HG02970 (cell line): ENCODE data around the gene SLC39A3.
"Not testable (repeated sequence)": the region's sequence is repeated elsewhere in the genome, so short reads cannot be mapped to it uniquely, and the experiment has no call there.

ENCODE experiments used
- ATAC-seq: cut with Tn5 transposase; IDR thresholded peaks from one replicate; pipeline ENCODE4 v1.9.1; 2021; ENCODE audit warnings: mild to moderate bottlenecking, moderate library complexity, moderate number of reproducible peaks; ENCODE audit not compliant: unreplicated experiment, low FRiP score

The SLC39A3 gene

DNA sequence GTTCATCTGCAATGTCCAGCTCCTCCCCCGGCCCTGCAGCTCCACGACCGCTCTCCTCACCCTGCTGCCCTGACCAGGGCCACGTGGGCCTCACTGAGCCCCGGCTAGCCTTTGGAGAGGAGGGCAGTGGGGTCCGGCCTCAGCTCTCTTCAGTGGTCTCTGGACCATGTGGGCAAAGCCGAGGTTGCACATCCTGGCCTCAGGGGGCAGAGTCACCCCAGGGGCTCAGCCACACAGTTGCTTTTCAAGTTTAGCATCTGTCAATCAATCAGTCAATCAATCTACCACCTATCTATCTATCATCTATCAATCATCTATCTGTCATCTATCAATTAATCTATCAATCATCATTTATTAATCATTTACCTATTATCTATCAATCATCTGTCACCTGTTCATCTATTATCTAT lies 15.7 kb downstream of the SLC39A3 start:
- no peak for ATAC-seq

GRCh38 chr19:2723747-2724146 lies 16.1 kb downstream of the SLC39A3 start:
- no peak for ATAC-seq

GRCh38 chr19:2723345-2723715 lies 16.5 kb downstream of the SLC39A3 start:
- ATAC-seq = no peak

- ATAC-seq = no peak
Measured at GRCh38 chr19:2722541-2723344, 17.1 kb downstream of the SLC39A3 start.

DNA sequence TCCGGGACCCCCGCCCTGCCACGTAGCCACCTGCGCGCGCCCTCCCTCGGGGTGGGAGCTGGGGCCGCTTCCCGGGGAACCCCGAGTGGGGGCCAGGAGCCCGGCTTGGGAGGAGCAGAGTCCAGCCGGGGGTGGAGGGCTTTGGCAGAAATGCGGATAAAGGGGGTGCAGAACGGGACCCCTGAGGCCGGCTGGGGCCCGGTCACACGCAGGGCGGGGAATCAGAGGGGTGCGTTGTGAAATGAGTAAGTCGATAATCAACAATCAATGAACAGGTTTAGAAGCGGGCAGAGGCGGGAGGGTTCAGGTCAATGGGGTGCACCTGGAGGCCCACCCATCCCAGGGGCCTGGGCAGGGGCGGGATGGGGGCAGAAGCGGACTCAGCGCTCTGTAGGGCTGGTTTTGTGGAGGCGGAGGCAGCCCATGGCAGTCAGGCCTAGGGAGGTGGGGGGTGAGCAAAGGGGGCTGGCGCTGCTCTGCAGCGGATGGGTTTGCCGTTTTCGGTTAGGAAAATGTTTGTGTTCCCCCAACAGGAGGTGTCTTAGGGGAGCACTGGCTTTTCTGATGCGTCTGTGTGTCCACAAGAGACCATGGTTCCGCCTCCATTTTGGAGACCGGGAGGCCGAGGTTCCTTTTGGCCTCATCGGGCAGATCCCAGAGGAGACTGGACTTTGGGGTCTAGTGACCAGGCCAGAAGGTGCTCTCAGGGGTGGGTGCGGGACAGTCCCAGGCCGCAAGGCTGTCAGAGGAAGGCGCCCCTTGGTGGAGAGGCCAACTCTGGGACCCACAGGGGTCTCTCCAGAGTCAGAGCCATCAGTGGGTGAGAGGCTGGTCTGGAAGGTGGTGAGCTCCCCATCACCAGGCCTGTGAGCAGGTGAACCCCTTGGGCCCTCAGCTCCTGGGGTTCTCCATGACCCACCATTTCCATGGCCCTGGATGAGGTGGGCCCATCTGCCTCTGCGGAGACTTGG lies 18.0 kb downstream of the SLC39A3 start:
- no peak for ATAC-seq

GRCh38 chr19:2720777-2721569 lies 18.8 kb downstream of the SLC39A3 start, which contains the start of gene DIRAS1:
Gene DIRAS1, minus strand, starts transcription at chr19:2721372. Its CDS starts 3,566 bp downstream, at chr19:2717806.
- no peak for ATAC-seq

- ATAC-seq = no peak
Measured at GRCh38 chr19:2719920-2720776, 19.7 kb downstream of the SLC39A3 start.

GRCh38 chr19:2719232-2719735 lies 20.5 kb downstream of the SLC39A3 start:
- no peak for ATAC-seq

DNA sequence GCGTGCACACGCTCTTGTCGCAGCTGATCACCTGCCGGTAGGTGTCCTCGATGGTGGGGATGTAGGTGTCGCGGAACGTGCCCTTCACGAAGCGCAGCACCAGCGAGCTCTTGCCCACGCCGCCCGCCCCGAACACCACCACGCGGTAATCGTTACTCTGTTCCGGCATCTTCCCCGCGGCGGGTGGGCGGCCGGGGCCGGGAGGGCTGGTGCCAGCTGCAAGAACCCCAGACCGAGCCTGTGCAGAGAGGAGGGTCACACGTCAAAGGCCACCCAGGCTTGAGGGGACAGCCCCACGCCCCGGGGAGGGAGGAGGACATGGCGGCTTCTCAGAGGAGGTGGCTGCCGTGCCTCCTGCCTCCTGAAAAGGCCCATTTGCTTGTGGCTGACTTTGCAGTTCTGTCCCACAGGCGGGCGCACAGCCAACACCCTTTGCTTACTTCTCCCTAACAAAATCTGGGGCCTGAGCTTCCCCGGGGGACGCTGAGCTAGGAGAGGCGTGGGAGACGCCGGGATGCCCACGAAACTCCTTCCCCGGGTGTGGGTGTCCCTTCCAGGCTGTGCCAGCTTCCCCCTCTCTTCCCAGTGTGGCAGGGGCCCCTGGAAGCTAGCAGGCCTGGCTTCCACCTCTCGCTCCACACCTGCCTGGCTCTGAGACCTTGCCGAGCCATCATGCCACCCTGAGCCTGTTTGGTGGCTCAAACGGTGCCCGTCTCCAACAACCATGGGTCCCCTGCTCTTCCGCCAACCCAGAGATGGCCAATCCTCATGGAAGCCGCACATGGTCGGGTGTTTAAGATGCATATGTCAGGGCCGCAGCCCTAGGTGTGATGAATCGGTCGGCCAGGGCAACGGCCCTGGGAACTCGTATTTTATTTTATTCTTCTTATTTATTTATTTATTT lies 21.9 kb downstream of the SLC39A3 start:
- no peak for ATAC-seq

DNA sequence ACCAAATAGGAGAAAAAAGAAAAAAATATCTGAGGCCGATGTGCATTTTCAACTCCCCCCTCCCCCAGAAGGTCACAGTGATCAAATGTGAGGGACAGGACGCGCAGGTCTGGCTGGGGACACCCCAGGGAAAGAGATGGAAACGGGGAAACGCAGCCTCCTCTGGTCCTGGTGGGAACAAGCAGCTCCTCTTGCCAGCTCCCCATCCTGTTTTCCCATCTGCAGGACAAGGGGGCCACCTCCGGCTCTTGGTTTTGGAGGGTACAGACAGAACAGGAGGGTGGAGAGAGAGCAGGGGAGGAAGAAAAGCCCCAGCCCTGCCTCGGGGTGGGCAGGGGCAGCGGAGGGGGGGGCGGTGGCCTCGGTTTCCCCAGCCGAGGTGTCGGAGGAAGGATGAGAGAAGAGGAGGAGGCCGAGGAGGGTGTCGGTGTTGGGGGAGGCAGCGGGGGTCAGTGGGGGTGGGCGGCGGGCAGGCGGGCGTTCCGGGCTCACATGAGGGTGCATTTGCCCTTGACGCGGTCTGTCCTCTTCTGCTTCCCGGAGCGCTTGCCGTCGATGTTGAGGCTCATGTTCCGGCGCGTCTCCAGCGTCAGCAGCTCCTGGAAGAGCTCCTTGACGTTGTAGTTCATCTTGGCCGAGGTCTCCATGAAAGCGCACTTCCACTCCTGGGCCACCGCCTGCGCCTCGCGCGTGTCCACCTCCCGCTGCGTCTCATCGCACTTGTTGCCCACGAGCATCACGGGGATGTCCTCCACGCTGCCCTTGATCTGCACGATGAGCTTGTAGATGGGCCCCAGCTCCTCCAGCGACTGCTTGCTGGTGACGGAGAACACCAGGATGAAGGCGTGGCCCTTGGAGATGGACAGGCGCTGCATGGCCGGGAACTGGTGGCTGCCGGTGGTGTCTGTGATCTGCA lies 22.8 kb downstream of the SLC39A3 start:
- no peak for ATAC-seq

DNA sequence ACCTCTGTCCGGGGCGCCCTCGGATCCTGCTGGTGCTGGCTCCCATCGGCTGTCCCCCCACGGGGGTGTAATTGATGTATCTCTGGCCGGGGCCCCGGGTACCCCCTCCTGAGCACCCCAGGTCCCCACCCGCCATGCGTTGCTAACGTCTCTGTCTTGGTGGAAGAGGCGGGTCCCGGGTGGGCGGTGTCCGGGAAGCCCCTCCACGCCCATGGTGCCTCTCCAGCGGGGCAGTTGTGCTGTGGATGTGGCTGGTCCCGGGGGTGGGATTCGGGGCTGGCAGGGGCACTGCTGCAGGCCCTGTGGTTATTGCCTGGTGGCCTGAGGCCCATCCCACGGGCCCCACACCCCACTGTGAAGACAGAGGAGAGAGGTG lies 23.6 kb downstream of the SLC39A3 start:
- no peak for ATAC-seq

- ATAC-seq = no peak
Measured at GRCh38 chr19:2715470-2716274, 24.1 kb downstream of the SLC39A3 start.

- ATAC-seq = no peak
Measured at GRCh38 chr19:2714531-2715269, 25.1 kb downstream of the SLC39A3 start.

- ATAC-seq = not testable (repeated sequence)
Measured at GRCh38 chr19:2714102-2714501, 25.7 kb downstream of the SLC39A3 start.

- not testable (repeated sequence) for ATAC-seq
Measured at GRCh38 chr19:2713170-2713569, 26.6 kb downstream of the SLC39A3 start.

GRCh38 chr19:2711875-2712205 lies 28.0 kb downstream of the SLC39A3 start:
- no peak for ATAC-seq
